Limb (tissue), 2 donors: ENCODE measurements around the gene PSG3.
"Not testable (repeated sequence)": the region's sequence is repeated elsewhere in the genome, so short reads cannot be mapped to it uniquely, and the experiment has no call there.

Source experiments
- DNase-seq, 2 donors: peaks; one replicate each; pipeline ENCODE4 v3.0.0-alpha.2; 2016; ENCODE audit errors: extremely low spot score in 2 of 2

The PSG3 gene

GRCh38 chr19:42695811-42696503 is 44.3 kb downstream of the PSG3 start:
- DNase-seq: no peak

GRCh38 chr19:42693760-42694350 is 46.4 kb downstream of the PSG3 start:
- DNase-seq: no peak

DNA sequence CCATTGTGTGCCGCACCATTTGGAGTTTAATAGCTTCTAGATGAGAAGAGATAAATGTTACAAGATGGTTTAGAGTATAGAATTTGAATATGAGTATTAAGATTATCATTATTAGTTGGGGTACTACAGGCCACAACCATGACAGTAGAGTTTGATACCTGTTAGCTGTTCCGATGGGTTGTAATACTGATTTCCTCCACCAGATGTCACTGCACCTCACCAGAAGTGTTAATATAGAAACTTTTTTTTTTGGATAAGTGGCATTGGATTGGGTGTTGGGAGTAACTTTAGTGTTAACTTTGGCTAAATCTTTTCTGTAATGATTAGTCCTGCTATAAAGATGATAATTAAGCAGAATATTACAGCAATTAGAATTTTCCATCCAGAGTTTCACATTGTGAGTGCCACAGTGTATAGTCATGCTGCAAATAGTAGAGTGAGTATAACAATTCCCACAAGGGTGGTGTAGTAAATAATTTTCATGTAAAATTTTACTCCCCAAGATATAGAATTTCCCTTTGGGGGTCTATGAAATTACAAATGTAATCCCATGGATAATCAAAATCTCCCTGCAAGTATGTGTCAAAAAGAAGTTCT is 56.3 kb downstream of the PSG3 start:
- DNase-seq: no peak

GRCh38 chr19:42676326-42676725 is 64.0 kb downstream of the PSG3 start:
- DNase-seq: not testable (repeated sequence)

DNA sequence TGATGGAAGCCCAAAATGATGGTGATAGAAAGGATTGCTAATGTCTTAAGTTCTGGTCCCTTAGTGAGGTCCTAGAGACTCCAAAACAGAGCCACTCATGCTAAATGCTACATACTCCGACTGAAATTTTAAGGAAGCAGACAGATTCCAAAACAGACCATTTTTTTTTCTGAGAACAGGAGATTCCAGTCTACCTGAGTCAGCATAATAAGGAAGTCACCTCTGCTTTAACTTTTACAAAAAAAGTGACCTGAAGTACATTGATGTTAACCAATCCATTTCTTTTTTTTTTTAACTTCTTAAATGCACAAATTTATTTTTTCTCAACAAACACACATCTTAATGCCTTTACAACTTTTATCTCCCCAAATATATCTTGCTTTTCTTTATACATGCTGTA is 65.7 kb downstream of the PSG3 start:
- DNase-seq: not testable (repeated sequence)
